ENCODE measurements around the gene SLC40A1. TPM values are rescaled to one million over a fixed set of nuclear protein-coding genes. Genes with fewer than 3 reads are reported as not detected.

SLC40A1 gene
- total RNA-seq, 1 experiment from 2014 or later, result not detected

DNA sequence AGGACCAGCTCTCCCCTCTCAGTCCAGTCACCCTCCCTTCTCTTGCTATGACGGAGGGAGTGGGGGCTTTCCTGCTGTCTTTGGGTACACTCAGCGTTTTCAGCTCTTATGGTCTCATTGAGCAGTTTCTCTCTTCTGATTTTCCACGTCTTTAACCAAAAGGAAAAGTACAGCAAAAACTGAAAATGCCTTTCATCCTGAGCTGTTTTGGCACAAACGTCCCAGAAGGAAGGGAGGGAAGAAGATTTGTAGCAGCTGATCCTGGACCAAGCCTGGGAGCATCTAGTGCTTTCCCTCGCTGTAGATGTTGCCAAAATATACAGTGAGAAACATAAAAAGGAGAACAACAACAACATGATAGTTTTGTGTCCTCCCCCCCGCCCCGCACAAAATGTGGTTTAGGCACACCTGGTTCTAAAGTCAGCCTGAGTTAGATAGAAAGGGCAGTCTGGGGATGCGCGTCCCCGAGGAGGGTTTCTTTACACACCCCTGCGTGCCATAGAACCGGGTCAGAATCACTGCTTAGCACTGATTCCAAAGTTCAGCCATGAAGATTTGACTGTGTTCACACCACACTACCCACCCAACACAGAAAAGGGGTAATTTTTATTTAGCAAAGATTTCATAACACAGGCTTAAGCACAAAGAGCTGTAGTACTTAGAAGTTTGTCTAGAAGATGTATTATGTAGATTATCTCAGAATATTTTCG is 53.4 kb downstream of the SLC40A1 start:
- Histone ChIP-seq H3K23ac (ENCODE audit: insufficient read length, low read depth, low read length) (no peak overlapping the region), H2BK120ac (ENCODE audit: low read depth, low read length, poor library complexity, severe bottlenecking) (no peak overlapping the region), H3K27ac (ENCODE audit: insufficient read length, low read depth, low read length) (no peak overlapping the region), H4K5ac (ENCODE audit: insufficient read length, low read depth, low read length) (no peak overlapping the region), H2BK5ac (ENCODE audit: insufficient read length, low read length) (no peak overlapping the region), H2AK5ac (ENCODE audit: insufficient read length, low read length) (no peak overlapping the region), H4K8ac (replicated peaks; ENCODE audit: insufficient read length, low read depth, low read length) (no peak overlapping the region), H3K4me2 (ENCODE audit: insufficient read depth, insufficient read length, low read length) (no peak overlapping the region), H2AFZ (ENCODE audit: low read length) (no peak overlapping the region), H3K14ac (ENCODE audit: insufficient read depth, low read length) (no peak overlapping the region), H3K4me1 (ENCODE audit: insufficient read depth, low read length) (no peaks in the 10 kb centered on the region), H3T11ph (ENCODE audit: low read length) (no peak overlapping the region), H3K27me3 (ENCODE audit: insufficient read depth, low read length) (no peaks in the 10 kb centered on the region), H3K4ac (ENCODE audit: low read depth, low read length) (no peak overlapping the region), H3K23me2 (ENCODE audit: insufficient read length, low read depth, low read length, poor library complexity, severe bottlenecking) (no peaks in the 10 kb centered on the region), H2BK12ac (ENCODE audit: insufficient read length, low read depth, low read length) (no peak overlapping the region), H3K9ac (ENCODE audit: extremely low read depth, insufficient read length, low read length) (no peak overlapping the region), H4K91ac (ENCODE audit: insufficient read length, low read depth, low read length) (no peak overlapping the region), H3K18ac (ENCODE audit: insufficient read length, low read depth, low read length) (no peak overlapping the region), H3K9me3 (ENCODE audit: control insufficient read depth, low read depth, low read length) (no peaks in the 10 kb centered on the region), H3K56ac (ENCODE audit: insufficient read length, low read depth, low read length) (no peak overlapping the region), H2BK20ac (ENCODE audit: low read depth, low read length, poor library complexity, severe bottlenecking) (no peak overlapping the region), H4K20me1 (ENCODE audit: control insufficient read depth, insufficient read depth, insufficient read length) (no peaks in the 10 kb centered on the region), H3K79me1 (ENCODE audit: insufficient read depth, low read depth, low read length, poor library complexity, severe bottlenecking) (no peaks in the 10 kb centered on the region), H3K79me2 (ENCODE audit: insufficient read depth, low read length) (no peaks in the 10 kb centered on the region), H2BK15ac (ENCODE audit: low read depth, low read length) (no peak overlapping the region)
- H3K4me1 Mint-ChIP-seq, result no peaks in the 10 kb centered on the region
- WGBS (ENCODE audit: extremely low coverage, insufficient read length, low lambda C conversion rate), result no CpG with 5 or more reads among the region's 13 CpGs
- peaks cover 1% of the 10 kb centered on the region; the same call in 1 of the 2 replicates for H3K27me3 Mint-ChIP-seq (ENCODE audit: low read depth)
- H3K36me3 Mint-ChIP-seq (ENCODE audit: insufficient read depth in 1 of 3, low read depth in 3 of 3), result no peaks in the 10 kb centered on the region
- no peaks in the 10 kb centered on the region for H3K9me3 Mint-ChIP-seq
- H3K4me3 Mint-ChIP-seq, result no peak overlapping the region
- DNase-seq, result no peak
- TF ChIP-seq, protein P1, sequence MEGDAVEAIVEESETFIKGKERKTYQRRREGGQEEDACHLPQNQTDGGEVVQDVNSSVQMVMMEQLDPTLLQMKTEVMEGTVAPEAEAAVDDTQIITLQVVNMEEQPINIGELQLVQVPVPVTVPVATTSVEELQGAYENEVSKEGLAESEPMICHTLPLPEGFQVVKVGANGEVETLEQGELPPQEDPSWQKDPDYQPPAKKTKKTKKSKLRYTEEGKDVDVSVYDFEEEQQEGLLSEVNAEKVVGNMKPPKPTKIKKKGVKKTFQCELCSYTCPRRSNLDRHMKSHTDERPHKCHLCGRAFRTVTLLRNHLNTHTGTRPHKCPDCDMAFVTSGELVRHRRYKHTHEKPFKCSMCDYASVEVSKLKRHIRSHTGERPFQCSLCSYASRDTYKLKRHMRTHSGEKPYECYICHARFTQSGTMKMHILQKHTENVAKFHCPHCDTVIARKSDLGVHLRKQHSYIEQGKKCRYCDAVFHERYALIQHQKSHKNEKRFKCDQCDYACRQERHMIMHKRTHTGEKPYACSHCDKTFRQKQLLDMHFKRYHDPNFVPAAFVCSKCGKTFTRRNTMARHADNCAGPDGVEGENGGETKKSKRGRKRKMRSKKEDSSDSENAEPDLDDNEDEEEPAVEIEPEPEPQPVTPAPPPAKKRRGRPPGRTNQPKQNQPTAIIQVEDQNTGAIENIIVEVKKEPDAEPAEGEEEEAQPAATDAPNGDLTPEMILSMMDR (conservative IDR thresholded peaks at IDR 0.05), result no peak
- H3K27ac Mint-ChIP-seq, result no peak overlapping the region
